ENCODE results near the gene KCNAB1. TPM values are rescaled to one million over a fixed set of nuclear protein-coding genes. Genes with fewer than 3 reads are reported as not detected.

The KCNAB1 gene
- total and polyA plus RNA-seq, 2 of the 8 experiments (the other 6 are each of a cell fraction or from before 2014, with no cell fraction given), result 0.51 to 2.3 TPM

GRCh38 chr3:156150434-156151066, 30.2 kb downstream of the KCNAB1 start (continued):
- TF ChIP-seq CTCF (IDR thresholded peaks at IDR 0.05; ENCODE audit: control extremely low read depth in 1 of 3, insufficient read depth in 1 of 3, low read depth in 1 of 3, low read length in 3 of 3), result peak in 2 of 3 experiments; percentile 73 to 89; a peak in 3 of 4 replicates
- no peak for TF ChIP-seq SP2 (IDR thresholded peaks at IDR 0.05; ENCODE audit: low read length)
- TF ChIP-seq TAF7 (optimal IDR thresholded peaks at IDR 0.05; ENCODE audit: borderline replicate concordance, low read depth, low read length), result no peak
- no peak for TF ChIP-seq CHD7 (IDR thresholded peaks at IDR 0.05; ENCODE audit: insufficient replicate concordance, low read length)
- TF ChIP-seq EZH2 (IDR thresholded peaks at IDR 0.05; ENCODE audit: low read depth, low read length, severe bottlenecking), result no peak

All from H1 (cell line).